GM18505 (cell line): ENCODE measurements around the gene FLT3.

Experiments
- ATAC-seq: cut with Tn5 transposase; IDR thresholded peaks from one replicate; pipeline ENCODE4 v1.9.1; 2021; ENCODE audit not compliant: unreplicated experiment
- POLR2A ChIP-seq: IDR thresholded peaks from 4 replicates; pipeline ENCODE4 v1.6.1; 2011; ENCODE audit warnings: borderline replicate concordance; ENCODE audit not compliant: insufficient read depth, insufficient read length; ENCODE audit errors: extremely low read depth

Gene FLT3

DNA sequence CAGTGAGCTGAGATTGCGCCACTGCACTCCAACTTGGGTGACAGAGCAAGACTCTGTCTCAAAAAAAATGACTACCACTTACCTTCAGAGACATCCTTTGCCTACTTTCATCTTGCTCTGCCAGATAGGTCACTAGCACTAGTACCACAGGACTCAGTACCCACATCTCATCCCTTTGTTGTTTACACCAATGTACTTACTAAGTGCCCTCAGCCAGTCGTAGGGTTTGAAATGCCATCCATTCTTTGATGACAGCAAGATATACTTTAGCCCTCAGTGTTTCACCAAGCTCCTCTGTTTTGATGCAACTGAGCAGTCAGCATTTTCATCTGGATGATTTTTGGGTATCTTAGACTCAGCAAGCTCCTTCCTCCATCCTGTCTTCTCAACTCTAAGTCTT lies 118.0 kb downstream of the FLT3 start:
- TF ChIP-seq POLR2A: no peak
- no peak for ATAC-seq

DNA sequence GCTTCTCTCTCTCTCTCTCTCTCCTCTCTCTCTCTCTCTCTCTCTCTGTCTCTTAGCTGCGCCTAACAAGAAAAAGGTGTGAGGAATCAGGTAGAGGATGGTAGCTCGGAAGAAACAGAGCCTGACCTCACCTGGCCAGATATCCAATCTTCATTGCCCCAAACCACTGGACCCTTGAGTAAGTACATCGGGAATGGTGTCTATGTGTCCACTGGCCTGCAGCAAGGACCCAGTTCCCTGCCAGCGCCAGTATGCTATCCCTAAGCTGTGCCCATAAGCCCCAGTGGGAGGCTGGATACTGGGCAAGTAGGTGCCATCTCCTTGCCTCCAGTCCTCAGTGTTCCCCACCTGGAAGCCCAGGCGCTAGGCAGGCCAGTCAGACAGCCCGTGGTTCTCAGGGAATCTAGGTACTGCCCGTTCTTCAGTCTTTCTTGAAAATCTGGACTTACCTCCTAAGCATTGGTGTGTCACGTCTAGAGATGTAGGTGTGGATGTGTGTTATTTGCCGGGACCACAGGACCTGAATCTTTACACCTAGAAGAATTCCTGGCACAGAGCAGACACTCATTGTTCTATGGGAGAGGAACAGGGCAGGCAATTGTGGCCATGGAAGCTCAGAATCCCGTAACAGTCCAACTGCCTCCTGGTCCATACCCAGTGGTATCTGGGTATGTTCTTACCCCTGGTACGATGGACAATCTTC lies 119.2 kb downstream of the FLT3 start:
- ATAC-seq: no peak
- no peak for TF ChIP-seq POLR2A

DNA sequence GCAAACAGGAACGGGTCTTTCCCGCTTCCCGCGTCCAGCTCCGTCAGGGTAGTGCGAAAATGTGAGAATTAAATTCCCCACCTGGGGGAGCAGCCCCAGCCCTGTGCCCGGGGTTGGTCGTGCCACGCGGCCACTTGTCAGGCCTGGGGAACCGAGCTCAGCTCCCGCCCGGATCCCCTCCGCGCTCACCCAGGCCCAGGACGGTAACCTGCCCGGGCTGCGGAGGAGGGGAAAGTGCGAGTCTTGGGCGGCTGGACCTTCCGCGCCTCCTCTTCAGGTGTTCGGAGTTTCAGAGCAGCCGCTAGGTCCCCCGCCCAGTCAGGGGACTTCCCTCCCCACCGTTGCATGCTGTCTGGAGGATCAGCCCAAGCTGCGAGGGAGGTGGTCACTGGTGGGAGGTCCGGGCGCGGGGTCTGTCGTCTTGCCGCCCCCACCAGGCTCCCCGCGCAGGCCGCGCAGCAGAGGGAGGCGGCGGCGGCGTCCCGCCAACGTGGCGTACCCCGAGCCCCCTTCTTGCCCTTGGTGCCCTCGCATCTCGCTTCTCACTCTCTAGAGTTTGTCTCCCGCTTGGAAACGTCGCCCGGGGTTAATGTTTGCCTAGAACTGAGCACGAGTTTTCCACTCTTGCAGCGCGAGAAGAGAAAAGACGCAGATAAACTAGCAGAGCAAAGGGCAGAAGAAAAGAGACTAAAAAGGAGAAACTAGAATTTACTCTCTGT lies 119.9 kb downstream of the FLT3 start:
- no peak for TF ChIP-seq POLR2A
- no peak for ATAC-seq

DNA sequence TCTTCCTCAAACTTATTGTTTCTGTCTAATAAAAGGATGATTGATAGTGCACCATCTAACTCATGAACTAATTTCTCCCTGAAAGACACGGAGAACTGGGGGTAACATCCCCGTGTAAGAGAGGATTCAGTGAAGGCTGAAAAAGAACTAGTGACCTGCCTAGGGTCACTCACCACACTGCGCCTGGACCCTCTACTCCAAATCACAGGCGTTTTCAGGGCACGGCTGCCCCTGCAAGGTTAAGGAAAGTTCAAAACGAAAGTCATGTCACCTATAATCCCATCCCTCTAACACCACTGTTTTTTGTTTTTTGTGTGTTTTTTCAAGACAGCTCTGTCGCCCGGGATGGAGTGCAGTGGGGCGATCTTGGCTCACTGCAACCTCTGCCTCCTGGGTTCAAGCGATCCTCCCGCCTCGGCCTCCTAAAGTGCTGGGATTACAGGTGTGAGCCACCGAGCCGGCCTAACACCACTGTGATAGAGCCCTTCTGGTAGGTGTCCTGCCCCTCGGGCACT lies 120.6 kb downstream of the FLT3 start:
- no peak for TF ChIP-seq POLR2A

DNA sequence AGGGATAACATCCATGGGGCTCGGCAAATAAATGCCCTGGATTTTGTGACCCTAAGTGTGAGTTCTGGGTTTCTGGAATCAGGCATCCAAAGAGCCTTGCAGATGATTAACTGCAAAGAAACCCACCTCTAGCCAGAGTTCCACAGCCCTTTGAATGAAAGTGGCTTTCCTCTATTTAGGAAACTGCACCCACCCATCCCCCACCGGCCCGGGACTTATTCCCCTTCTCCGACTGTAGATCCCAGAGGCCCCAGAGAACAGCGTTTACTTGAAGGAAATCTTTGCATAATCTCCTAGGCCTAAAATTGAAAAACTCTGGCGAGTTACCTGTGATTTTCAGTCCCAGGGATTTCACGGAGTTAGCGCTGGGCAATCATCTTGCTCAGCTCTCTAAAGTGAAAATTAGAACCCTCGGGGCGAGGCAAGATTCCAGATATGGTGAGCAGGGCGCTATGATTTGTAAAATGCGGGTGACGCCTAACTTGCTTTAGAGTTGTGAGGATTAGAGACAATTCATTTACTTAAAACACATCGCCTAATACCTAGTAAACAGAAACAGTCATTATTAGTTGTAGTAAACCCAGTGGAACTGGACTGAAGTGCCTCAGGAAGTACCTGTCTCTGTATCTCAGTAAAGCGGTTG lies 121.3 kb downstream of the FLT3 start:
- no peak for ATAC-seq
- TF ChIP-seq POLR2A: no peak

More for the DNA sequence above, 120.6 kb downstream of the FLT3 start:
- no peak for ATAC-seq

DNA sequence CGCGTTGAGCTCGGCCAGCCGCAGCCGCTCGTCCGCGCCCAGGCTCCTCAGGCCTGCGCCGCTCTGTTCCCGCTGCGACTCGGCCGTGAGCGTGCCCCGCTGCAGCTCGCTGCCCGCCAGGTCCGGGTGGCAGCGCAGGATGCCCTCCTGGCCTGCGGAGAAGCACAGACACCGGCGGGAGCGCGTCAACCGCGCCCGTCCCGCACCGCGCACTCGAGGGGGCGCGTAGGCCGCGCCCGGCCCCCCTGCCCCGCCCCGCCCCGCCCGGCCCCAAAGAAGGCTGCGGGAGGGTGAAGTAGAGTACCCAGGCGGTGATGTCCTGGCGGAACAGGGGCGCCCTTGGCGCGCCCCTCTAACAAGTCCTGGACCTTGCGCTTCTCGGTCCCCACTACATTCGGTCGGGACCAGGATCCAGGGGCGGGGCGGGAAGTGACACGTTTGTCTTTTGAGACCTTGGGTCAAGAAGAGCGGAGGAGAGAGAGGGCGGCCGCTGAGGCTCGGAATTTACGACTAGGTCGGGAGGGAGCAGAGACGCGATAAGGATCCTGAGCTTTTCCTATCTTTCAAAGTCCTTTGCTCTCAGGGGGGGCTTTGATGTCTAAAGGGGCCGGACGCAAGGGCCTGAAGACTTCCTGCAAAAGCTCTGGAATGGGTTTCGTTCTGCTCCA lies 121.9 kb downstream of the FLT3 start:
- ATAC-seq: no peak

DNA sequence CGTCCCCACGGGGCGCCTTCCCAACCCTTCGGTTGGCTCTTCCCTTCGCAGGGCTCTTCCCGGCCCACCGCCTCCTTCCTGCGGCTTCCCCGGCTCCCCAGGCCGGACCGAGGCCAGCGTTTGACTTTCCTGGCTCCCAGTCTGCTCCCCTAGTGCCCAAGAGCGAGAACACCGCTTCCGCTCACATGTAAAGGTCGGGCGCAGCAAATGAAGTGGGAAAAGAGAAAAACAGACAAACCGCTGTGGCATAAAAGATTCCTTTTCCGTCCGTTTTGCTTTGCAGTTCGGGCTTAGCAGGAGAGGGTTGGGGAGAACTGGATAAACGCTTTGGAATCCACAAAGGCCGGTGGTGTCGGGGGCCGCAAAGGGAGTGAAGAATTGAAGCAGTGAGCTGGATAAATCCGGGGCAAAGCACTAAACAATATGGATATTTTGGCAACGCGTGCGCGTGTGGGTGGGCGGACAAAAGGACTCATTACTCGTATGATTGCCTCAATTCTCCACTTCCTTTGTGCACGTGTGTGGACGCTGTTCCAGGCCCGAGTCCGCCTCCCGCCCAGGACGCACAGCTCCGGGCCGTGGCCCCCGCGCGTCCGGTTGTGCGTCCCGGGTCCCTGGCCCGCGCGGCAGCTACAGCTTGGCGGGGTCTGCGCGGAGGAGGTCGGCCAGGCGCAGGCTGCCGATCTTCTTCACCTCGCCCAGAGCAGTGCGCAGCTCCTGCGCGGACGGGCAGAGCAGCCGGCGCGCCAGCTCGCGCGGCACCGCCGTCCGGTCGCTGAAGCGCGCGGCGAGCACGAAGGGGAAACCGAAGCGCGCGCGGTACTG lies 122.7 kb downstream of the FLT3 start:
- ATAC-seq: no peak
- no peak for TF ChIP-seq POLR2A

More for the DNA sequence above, 121.9 kb downstream of the FLT3 start:
- TF ChIP-seq POLR2A: no peak

DNA sequence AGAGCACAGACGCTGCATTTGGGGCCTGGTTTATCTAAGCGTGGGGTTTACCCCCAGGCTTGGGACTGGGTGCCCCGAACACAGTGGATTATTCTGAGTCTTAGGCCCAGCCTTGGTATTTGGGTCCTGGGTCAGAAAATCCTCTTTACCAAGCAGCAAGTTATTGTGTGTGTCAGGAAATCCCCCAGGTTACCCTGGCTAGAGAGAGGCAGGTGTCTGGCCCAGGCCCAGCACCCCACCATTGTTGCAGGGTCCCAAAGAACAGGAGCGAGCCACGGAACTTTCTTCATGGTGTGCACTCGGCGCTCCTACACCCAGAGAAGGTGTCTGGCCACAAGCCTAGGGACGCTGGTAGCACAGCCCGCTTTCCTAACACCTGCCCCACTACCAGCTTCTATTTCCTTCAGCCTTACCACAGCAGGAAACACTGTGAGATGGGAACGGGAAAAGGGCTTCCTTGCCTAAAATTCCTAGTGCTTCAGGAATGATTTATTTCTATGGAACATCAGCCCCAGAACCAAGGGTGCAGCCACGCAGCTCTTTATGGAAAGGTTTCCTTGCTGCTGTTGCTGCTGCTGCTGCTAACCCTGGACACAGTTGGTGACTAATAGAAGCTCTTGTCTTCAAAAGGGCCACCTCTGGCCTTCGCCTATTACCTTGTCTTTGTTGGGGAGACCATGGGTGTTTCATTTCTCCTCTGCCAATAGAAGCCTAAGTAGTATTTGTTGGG lies 123.8 kb downstream of the FLT3 start:
- ATAC-seq: no peak
- TF ChIP-seq POLR2A: no peak

DNA sequence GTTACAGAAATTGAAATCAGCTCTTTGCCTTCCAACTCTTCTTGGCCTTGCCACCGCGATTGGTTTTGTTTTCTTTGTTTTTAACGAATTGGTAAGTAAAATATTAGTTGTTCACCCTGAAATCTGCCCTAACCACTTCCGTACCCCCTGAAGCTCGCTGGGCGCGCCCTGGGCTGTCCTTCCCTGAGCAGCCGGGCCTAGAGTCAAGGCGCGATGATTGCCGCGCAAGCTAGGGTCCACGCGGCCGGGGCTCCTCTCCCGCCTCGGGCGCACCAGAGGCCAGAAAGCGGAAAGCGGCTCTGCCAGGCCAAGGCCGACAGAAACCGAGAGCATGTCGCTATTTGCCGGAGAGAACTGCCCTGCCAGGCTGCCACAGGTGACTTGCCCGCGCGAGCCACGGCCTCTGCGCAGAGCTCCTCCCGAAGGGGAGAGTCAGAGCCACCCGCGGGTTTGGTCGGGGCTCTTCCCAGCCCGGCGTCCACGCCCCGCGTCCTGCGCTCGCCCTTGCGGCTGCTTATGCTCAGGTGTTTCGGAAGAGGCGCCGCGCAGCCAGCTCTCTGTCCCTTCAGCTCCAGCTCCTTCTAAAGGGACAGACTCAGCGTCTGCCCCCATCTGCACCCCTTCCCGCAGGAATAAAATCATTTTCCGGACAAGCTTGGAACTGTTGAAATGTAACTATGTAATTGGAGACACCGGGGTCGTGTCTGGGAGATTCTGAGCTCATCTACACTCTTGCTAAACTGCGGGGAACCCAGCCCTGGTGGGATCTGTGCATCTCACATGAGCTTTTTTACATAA lies 124.6 kb downstream of the FLT3 start:
- no peak for TF ChIP-seq POLR2A
- ATAC-seq: no peak

DNA sequence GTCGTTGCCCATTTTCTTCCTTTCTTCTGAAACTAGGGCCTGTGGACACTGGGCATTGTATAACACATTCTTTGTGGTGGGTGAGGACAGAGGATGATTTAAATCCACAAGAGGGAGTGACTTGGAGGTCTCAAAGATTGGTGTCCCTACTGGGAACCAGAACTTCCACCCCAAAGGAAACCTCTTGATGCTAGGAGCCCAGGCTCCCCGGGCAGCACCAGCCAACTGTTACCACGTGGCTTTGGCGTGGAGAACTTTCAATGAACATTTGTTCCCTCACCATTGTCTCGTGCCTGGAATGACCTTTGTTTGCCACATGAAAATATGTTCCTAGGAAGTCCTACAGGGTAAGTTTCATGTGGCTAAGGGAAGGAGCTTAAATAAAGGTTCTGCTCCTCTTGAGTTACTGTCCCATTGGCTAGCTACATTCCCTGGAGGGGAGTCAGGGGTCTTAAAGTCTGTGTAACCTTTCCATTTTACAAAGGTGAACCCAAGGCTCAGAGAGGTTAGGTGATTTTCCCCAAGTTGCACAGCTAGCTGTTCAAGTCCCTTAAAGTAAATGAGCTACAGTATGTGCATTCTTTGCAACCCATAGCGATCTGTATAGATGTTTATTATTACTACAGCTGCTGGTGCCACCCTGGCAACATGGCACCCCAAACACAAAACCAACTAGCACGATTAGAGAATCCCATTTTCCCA lies 126.3 kb downstream of the FLT3 start:
- ATAC-seq: no peak
- no peak for TF ChIP-seq POLR2A

DNA sequence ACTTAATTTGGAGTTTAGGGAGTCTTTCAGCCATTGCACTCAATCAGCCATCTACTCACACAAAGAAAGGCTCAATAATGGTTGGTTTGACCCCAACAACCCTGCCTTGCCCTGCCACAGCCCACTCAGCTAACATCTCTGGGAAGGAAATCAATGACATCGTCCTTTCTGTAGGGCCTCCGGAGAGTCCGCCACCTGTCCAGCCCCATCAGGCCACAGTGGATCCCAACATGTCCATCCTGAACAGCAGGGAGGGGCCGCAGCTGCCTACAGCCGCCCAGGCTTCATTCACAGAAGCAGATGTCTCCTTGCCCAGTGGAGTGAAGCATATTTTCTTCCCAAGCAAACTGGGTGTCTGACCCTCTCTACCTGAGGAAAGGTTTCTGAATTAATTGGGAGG lies 127.1 kb downstream of the FLT3 start:
- no peak for ATAC-seq
- TF ChIP-seq POLR2A: no peak
